HG03565 (cell line): Measurements from ENCODE around the gene WDR7.

ENCODE experiments used
- ATAC-seq: cut with Tn5 transposase; IDR thresholded peaks from one replicate; pipeline ENCODE4 v1.9.1; 2021; ENCODE audit warnings: mild to moderate bottlenecking, moderate library complexity; ENCODE audit not compliant: unreplicated experiment

Gene WDR7

GRCh38 chr18:57023275-57023882, 372.2 kb downstream of the WDR7 start:
- ATAC-seq: no peak

GRCh38 chr18:57025540-57025939, 374.4 kb downstream of the WDR7 start:
- no peak for ATAC-seq

GRCh38 chr18:57026316-57026715, 375.2 kb downstream of the WDR7 start:
- ATAC-seq: no peak

GRCh38 chr18:57027190-57027708, 376.1 kb downstream of the WDR7 start:
- no peak for ATAC-seq

- no peak for ATAC-seq
These were observed 378.6 kb downstream of the WDR7 start for GRCh38 chr18:57029761-57030160.

GRCh38 chr18:57030417-57030816, 379.3 kb downstream of the WDR7 start:
- no peak for ATAC-seq

- ATAC-seq: no peak
These were observed 384.4 kb downstream of the WDR7 start for GRCh38 chr18:57035590-57035989.

- ATAC-seq: no peak
These were observed 387.2 kb downstream of the WDR7 start for GRCh38 chr18:57038395-57038794.

- no peak for ATAC-seq
These were observed 389.0 kb downstream of the WDR7 start for GRCh38 chr18:57040175-57040574.

GRCh38 chr18:57043241-57043640, 392.1 kb downstream of the WDR7 start:
- ATAC-seq: no peak

GRCh38 chr18:57048351-57048750, 397.2 kb downstream of the WDR7 start:
- no peak for ATAC-seq

- no peak for ATAC-seq
These were observed 397.7 kb downstream of the WDR7 start for GRCh38 chr18:57048859-57049258.

- ATAC-seq: no peak
These were observed 399.3 kb downstream of the WDR7 start for GRCh38 chr18:57050310-57050949.

GRCh38 chr18:57051021-57051656, 400.0 kb downstream of the WDR7 start:
- ATAC-seq: no peak

- ATAC-seq: peak; percentile 30
These were observed 400.5 kb downstream of the WDR7 start for GRCh38 chr18:57051657-57052044.

- ATAC-seq: peak; percentile 27
These were observed 401.0 kb downstream of the WDR7 start for GRCh38 chr18:57052173-57052572.

GRCh38 chr18:57052759-57053158, 401.6 kb downstream of the WDR7 start:
- ATAC-seq: no peak

- ATAC-seq: no peak
These were observed 403.7 kb downstream of the WDR7 start for GRCh38 chr18:57054891-57055290.

GRCh38 chr18:57057890-57058289, 406.7 kb downstream of the WDR7 start:
- ATAC-seq: no peak

GRCh38 chr18:57058734-57059133, 407.6 kb downstream of the WDR7 start:
- no peak for ATAC-seq

- no peak for ATAC-seq
These were observed 408.2 kb downstream of the WDR7 start for GRCh38 chr18:57059366-57059765.

GRCh38 chr18:57060814-57061213, 409.7 kb downstream of the WDR7 start:
- no peak for ATAC-seq
